GM23338 (cell line): Measurements from ENCODE around the gene LGI1. TPM values are rescaled to one million over a fixed set of nuclear protein-coding genes. Genes with fewer than 3 reads are reported as not detected.

Source experiments
- ATAC-seq: fragments of 200-7000 bp; cut with Tn5 transposase; 3 replicates; pipeline ENCODE4 v1.9.1; 2020
- DNase-seq: peaks from one replicate; pipeline ENCODE4 v3.0.0-alpha.2; 2015; ENCODE audit warnings: low spot score
- H2AFZ ChIP-seq: fragments of 200-600 bp; sonication (generic); 2 replicates; pipeline ENCODE4 v1.8.0; 2016; ENCODE audit warnings: antibody characterized with exemption, mild to moderate bottlenecking, moderate library complexity
- H3F3A ChIP-seq: fragments of 200-600 bp; sonication (generic); replicated peaks from 2 replicates; pipeline ENCODE4 v1.8.0; 2017; ENCODE audit warnings: antibody characterized with exemption, mixed run types, low read depth
- H3K27ac ChIP-seq: fragments of 200-600 bp; sonication (generic); 2 replicates; pipeline ENCODE4 v1.6.1; 2016; ENCODE audit warnings: low read depth
- H3K27me3 ChIP-seq: fragments of 200-600 bp; sonication (generic); 2 replicates; pipeline ENCODE4 v1.8.0; 2016; ENCODE audit warnings: mild to moderate bottlenecking, mixed run types, moderate library complexity; ENCODE audit not compliant: insufficient read depth
- H3K36me3 ChIP-seq: fragments of 200-600 bp; sonication (generic); 2 replicates; pipeline ENCODE4 v1.8.0; 2016; ENCODE audit warnings: mild to moderate bottlenecking; ENCODE audit not compliant: insufficient read depth
- H3K4me1 ChIP-seq: fragments of 200-600 bp; sonication (generic); 2 replicates; pipeline ENCODE4 v1.8.0; 2016; ENCODE audit warnings: mild to moderate bottlenecking, moderate library complexity; ENCODE audit not compliant: insufficient read depth
- H3K4me2 ChIP-seq: fragments of 200-600 bp; sonication (generic); 2 replicates; pipeline ENCODE4 v1.7.1; 2017; ENCODE audit warnings: mixed run types
- H3K4me3 ChIP-seq: fragments of 200-600 bp; sonication (generic); 2 replicates; pipeline ENCODE4 v1.6.1; 2016; ENCODE audit warnings: mixed run types
- H3K79me2 ChIP-seq: fragments of 200-600 bp; sonication (generic); replicated peaks from 2 replicates; pipeline ENCODE4 v1.8.0; 2017; ENCODE audit warnings: mild to moderate bottlenecking; ENCODE audit not compliant: insufficient read depth
- H3K9me2 ChIP-seq: fragments of 200-600 bp; sonication (generic); 2 replicates; pipeline ENCODE4 v1.8.0; 2017; ENCODE audit not compliant: insufficient read depth
- H4K20me1 ChIP-seq: fragments of 200-600 bp; sonication (generic); replicated peaks from 2 replicates; pipeline ENCODE4 v1.8.0; 2017; ENCODE audit warnings: mild to moderate bottlenecking; ENCODE audit not compliant: insufficient read depth
- H3K27ac Mint-ChIP-seq: 2 replicates; pipeline ENCODE4 v1.8.0; 2020; ENCODE audit warnings: inconsistent platforms, mild to moderate bottlenecking, moderate library complexity, mixed read lengths
- H3K27me3 Mint-ChIP-seq: 3 replicates; pipeline ENCODE4 v1.8.0; 2022; ENCODE audit warnings: low read depth, mild to moderate bottlenecking, moderate library complexity, mixed read lengths, inconsistent platforms; ENCODE audit not compliant: insufficient read depth, poor library complexity
- H3K36me3 Mint-ChIP-seq: 3 replicates; pipeline ENCODE4 v1.8.0; 2021; ENCODE audit warnings: low read depth, mild to moderate bottlenecking, inconsistent platforms, moderate library complexity, mixed read lengths
- H3K4me1 Mint-ChIP-seq: 3 replicates; pipeline ENCODE4 v1.8.0; 2020; ENCODE audit warnings: mild to moderate bottlenecking, inconsistent platforms, mixed read lengths
- H3K4me3 Mint-ChIP-seq: 3 replicates; pipeline ENCODE4 v1.8.0; 2021; ENCODE audit warnings: moderate library complexity, mild to moderate bottlenecking, inconsistent platforms, mixed read lengths
- H3K9me3 Mint-ChIP-seq: 3 replicates; pipeline ENCODE4 v1.8.0; 2020; ENCODE audit warnings: moderate library complexity, mild to moderate bottlenecking, inconsistent platforms, mixed read lengths
- CREB1 ChIP-seq: fragments of 250-450 bp; sonication (Bioruptor Pico); IDR thresholded peaks from 2 replicates; pipeline ENCODE4 v1.5.0; 2020; ENCODE audit warnings: low read depth, mild to moderate bottlenecking, moderate library complexity
- CTCF ChIP-seq, 2 experiments: fragments of 200-600 bp in 1 of 2; sonication (generic) in 1 of 2; conservative IDR thresholded peaks; 2 replicates each; pipeline versions ENCODE4 v1.5.1 to v1.6.1; 2016 to 2017; ENCODE audit warnings: antibody characterized with exemption in 2 of 2, low read depth in 2 of 2, mild to moderate bottlenecking in 2 of 2, moderate library complexity in 1 of 2
- ETS1 ChIP-seq: IDR thresholded peaks from 2 replicates; pipeline ENCODE4 v1.6.1; 2016; ENCODE audit warnings: antibody characterized with exemption
- EZH2 ChIP-seq: fragments of 200-600 bp; sonication (generic); IDR thresholded peaks from one replicate; pipeline ENCODE4 v1.8.0; 2017; ENCODE audit warnings: antibody characterized with exemption, mild to moderate bottlenecking, low read depth; ENCODE audit not compliant: unreplicated experiment
- EZH2phosphoT487 ChIP-seq: fragments of 200-600 bp; sonication (generic); IDR thresholded peaks from one replicate; pipeline ENCODE4 v1.8.1; 2018; ENCODE audit warnings: antibody characterized with exemption; ENCODE audit not compliant: unreplicated experiment
- JUNB ChIP-seq: IDR thresholded peaks from one replicate; pipeline ENCODE4 v1.6.1; 2016; ENCODE audit warnings: antibody characterized with exemption; ENCODE audit not compliant: unreplicated experiment
- NANOG ChIP-seq: IDR thresholded peaks from 2 replicates; pipeline ENCODE4 v1.6.1; 2016; ENCODE audit warnings: antibody characterized with exemption, borderline replicate concordance
- POLR2AphosphoS5 ChIP-seq: IDR thresholded peaks from 2 replicates; pipeline ENCODE4 v1.6.1; 2016; ENCODE audit warnings: antibody characterized with exemption, low read depth
- REST ChIP-seq: IDR thresholded peaks from one replicate; pipeline ENCODE4 v1.6.1; 2018; ENCODE audit warnings: antibody characterized with exemption; ENCODE audit not compliant: unreplicated experiment
- STAT1 ChIP-seq: IDR thresholded peaks from one replicate; pipeline ENCODE4 v1.6.1; 2016; ENCODE audit warnings: antibody characterized with exemption; ENCODE audit not compliant: unreplicated experiment
- ZNF114 ChIP-seq: fragments of 250-450 bp; sonication (Bioruptor Pico); IDR thresholded peaks from 2 replicates; pipeline ENCODE4 v1.5.0; 2020; ENCODE audit warnings: mild to moderate bottlenecking, moderate library complexity
- ZNF331 ChIP-seq: fragments of 250-450 bp; sonication (Bioruptor Pico); IDR thresholded peaks from 2 replicates; pipeline ENCODE4 v1.5.0; 2020; ENCODE audit warnings: low read depth, mild to moderate bottlenecking, moderate library complexity
- ZNF462 ChIP-seq: fragments of 250-450 bp; sonication (Bioruptor Pico); IDR thresholded peaks from 2 replicates; pipeline ENCODE4 v1.5.0; 2020; ENCODE audit warnings: mild to moderate bottlenecking, moderate library complexity
- polyA plus RNA-seq: library from polyadenylated mRNA; unstranded; fragments of >200 nt; fragmentation: Nextera tagmentation; extraction: Ambion mirVana; gene quantifications from 2 replicates; pipeline ENCODE4 v1.2.1, GENCODE V29; 2016
- total RNA-seq: library from RNA; depleted of rRNA; stranded (reverse); fragments of >200 nt; shearing (Covaris generic); gene quantifications from 2 replicates; pipeline ENCODE4 v1.2.3, GENCODE V29; 2014

The LGI1 gene
- total and polyA plus RNA-seq, 2 experiments from 2014 or later: 0.28 to 0.31 TPM

- H3K4me3 Mint-ChIP-seq: no peak overlapping the region
- H3F3A ChIP-seq: no peaks in the 10 kb centered on the region
- no peaks in the 10 kb centered on the region for H3K79me2 ChIP-seq
- H3K27ac ChIP-seq: no peak overlapping the region
- no peak for ATAC-seq
- no peaks in the 10 kb centered on the region for H3K9me3 Mint-ChIP-seq
- no peak for DNase-seq
- H3K9me2 ChIP-seq: peaks cover 6% of the 10 kb centered on the region
- H3K27ac Mint-ChIP-seq: no peak overlapping the region
- H4K20me1 ChIP-seq: no peaks in the 10 kb centered on the region
- no peaks in the 10 kb centered on the region for H3K27me3 ChIP-seq
- H3K4me3 ChIP-seq: no peak overlapping the region
- no peak overlapping the region for H3K4me2 ChIP-seq
- H3K4me1 ChIP-seq: no peaks in the 10 kb centered on the region
- H2AFZ ChIP-seq: no peak overlapping the region
- H3K27me3 Mint-ChIP-seq: no peaks in the 10 kb centered on the region
- H3K36me3 ChIP-seq: no peaks in the 10 kb centered on the region
- no peaks in the 10 kb centered on the region for H3K4me1 Mint-ChIP-seq
- no peaks in the 10 kb centered on the region for H3K36me3 Mint-ChIP-seq
- TF ChIP-seq CREB1 (no peak), STAT1 (no peak), POLR2AphosphoS5 (no peak), NANOG (no peak), EZH2 (no peak), ZNF331 (CRISPR knock-in tag) (no peak), JUNB (no peak), ZNF114 (CRISPR knock-in tag) (no peak), ZNF462 (CRISPR knock-in tag) (no peak), ETS1 (no peak), EZH2phosphoT487 (no peak), REST (no peak), CTCF (conservative IDR thresholded peaks at IDR 0.05; ENCODE audit: low read depth in 2 of 2) (no peak)
Measured at GRCh38 chr10:93797825-93798224, 40.1 kb downstream of the LGI1 start.
